HG02588 (cell line): Measurements from ENCODE around the gene AMFR.

ENCODE experiments used
- ATAC-seq: cut with Tn5 transposase; IDR thresholded peaks from one replicate; pipeline ENCODE4 v1.9.1; 2021; ENCODE audit warnings: mild to moderate bottlenecking, moderate library complexity; ENCODE audit not compliant: unreplicated experiment

Gene AMFR

DNA sequence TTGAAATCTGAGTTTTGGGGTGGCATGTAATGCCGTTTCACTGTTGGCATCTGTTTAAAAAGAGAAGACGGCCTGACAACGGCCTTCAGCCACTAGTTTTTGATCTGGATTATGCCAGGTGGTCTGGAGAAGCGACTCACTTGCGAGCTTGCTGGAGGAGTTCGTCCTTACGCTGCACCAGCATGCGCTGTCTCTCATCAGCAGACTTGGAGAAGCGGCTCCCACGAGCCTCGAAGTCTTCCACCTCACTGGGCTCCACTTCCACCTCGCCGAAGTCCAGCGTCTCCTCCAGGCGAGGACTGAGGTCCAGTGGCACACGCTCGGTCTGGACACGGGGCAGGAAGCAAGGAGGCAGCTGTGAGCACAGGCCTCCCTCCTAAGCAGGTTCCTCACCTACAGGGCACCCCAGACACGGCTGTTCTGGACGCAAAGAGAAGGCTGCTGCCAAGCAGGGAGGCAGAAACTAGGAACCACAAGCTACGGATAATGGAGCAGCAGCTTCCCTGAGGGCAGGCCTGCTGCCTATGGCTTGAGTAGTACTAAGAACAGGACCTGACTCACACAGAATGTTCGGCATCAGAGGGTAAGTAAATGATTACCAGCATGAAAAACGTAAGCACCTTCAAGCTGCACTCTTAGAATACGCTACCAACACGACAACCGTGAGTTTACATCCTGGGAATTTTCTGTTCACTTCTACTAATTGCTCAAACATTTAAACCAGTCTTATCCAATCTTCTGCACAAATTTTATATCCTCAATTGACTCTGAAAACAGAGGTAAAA lies 61.4 kb downstream of the AMFR start:
- no peak for ATAC-seq

- no peak for ATAC-seq
Measured at GRCh38 chr16:56363181-56363716, 62.1 kb downstream of the AMFR start.

GRCh38 chr16:56362706-56363105 lies 62.6 kb downstream of the AMFR start:
- ATAC-seq: no peak

DNA sequence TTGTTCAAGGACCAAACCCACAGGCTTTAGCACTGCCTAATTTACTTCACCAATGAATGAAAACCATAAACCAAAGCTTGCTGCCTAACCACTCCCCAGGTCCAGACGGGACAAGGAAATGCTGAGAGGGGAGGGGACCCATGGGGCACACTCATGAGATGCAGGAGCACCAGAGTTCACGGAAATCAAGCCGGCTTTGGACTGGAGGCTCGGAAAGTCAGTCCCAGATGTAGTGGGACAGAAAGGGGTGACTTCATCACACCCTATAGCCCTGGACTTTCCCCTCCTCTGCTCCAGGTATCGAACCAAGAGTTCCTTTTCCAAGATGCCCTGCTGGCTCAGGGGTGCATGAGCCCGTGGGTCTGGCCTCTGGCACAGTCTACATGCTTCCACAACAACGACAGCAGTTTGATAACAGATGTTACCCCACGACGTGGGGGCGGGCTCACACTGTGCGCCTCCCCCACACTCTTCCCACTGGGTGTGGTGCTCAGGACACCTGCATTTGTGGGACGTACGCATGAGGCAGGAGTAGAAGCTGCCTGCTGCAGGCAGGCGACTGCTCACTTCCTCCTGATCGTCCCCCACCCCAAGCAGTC lies 63.2 kb downstream of the AMFR start:
- ATAC-seq: no peak

DNA sequence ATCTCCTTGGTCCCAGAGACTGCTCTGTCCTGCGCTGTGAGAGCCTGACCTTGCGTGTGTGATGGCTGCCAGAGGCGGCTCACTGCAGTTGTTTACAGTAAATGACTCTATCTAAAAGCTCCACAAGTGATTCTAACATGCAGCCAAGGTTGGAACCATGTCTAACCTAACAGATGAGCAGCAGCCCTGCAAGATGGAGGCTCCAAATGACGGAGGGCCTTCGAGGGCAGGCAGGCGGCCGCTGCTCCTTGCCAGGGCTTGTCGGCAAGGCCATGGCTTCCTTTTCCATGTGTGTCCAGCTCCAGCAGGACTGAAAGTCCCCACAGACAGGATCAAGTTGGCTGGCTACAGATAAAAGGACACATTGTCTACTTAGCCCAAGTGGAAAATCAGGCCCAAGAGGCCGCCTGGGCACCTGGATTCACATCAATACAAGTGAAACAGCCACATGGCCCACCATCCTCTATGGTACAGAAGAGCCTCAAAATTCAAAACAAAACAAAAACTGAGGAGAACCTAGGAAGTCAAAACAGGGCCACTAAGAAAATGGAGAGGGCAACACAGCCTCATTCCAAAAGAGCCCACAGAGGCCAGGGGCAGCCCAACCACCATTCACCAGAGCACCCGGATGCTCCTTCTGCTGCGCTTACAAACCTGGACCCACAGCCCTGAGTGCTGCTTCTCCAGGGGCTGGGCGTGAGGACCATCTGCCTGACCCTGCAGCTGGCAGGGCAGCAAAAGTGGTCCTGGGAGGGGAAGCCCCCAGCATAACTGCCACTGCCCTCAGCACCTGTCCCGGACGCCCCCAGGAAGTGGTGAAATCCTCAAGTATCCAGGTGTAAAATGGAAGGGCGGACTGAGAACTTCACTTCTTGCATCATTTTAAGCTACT lies 65.0 kb downstream of the AMFR start:
- ATAC-seq: no peak

GRCh38 chr16:56357765-56358322 lies 67.5 kb downstream of the AMFR start:
- ATAC-seq: no peak

DNA sequence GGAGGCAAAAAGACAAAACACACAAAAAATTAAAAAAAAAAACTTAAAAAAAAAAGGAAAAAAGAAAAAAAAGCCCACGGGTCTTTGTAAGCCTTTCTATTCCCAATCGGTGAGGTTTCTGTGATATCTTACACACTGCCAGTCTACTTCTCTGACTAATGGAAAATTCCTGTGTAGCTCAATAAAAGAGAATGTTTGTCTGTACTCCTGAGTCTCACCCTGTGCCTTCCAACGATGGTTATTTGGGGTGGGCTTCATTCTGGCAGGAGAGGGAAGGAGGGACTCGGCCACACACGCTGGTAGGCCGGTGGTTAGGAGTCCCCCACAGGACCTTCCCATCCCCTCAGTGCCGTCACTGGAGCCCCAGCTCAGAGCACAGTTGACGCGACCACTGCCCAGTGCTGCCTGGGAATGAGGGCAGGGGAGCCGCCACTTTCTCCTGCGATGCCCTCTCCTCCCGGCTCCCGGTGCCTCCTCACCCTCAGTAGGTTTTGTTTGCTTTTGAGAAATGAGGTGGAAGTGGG lies 68.0 kb downstream of the AMFR start:
- peak; percentile 8 for ATAC-seq

- peak; percentile 90 for ATAC-seq
Measured at GRCh38 chr16:56356276-56357240, 68.8 kb downstream of the AMFR start.

- no peak for ATAC-seq
Measured at GRCh38 chr16:56355786-56356275, 69.5 kb downstream of the AMFR start.

GRCh38 chr16:56355221-56355620 lies 70.1 kb downstream of the AMFR start:
- no peak for ATAC-seq

DNA sequence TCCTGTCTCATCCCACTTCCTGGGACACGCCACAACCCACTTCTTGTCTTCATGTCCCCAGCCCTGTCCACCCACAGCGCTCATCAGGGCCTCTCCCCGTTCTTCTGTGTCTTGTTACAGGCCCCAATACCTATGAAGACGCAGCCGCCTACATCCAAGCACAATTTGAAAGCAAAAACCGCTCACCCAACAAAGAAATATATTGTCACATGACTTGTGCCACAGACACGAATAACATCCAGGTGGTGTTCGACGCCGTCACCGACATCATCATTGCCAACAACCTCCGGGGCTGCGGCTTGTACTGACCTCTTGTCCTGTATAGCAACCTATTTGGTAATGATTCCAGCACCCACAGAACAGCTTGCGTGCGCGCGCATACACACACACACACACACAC lies 70.6 kb downstream of the AMFR start:
- ATAC-seq: no peak

DNA sequence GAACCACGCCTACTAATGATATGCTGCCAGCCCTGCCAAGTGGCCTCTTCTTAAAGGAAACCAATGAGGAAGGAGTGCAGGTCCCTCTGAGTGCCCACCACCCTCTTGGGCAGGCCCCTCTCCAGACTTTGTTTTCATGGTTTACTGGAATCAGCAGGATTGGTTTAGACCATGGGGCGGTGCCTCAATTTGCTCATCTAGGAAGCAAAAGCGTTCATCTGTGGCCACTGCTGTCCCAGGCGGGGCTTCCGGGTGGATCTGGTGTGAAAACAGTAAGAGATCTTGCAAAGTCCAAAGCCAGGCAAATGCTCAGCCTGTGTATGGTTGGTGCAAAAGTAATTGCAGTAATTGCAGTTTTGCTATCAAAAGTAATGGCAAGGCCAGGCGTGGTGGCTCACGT lies 71.3 kb downstream of the AMFR start:
- no peak for ATAC-seq

DNA sequence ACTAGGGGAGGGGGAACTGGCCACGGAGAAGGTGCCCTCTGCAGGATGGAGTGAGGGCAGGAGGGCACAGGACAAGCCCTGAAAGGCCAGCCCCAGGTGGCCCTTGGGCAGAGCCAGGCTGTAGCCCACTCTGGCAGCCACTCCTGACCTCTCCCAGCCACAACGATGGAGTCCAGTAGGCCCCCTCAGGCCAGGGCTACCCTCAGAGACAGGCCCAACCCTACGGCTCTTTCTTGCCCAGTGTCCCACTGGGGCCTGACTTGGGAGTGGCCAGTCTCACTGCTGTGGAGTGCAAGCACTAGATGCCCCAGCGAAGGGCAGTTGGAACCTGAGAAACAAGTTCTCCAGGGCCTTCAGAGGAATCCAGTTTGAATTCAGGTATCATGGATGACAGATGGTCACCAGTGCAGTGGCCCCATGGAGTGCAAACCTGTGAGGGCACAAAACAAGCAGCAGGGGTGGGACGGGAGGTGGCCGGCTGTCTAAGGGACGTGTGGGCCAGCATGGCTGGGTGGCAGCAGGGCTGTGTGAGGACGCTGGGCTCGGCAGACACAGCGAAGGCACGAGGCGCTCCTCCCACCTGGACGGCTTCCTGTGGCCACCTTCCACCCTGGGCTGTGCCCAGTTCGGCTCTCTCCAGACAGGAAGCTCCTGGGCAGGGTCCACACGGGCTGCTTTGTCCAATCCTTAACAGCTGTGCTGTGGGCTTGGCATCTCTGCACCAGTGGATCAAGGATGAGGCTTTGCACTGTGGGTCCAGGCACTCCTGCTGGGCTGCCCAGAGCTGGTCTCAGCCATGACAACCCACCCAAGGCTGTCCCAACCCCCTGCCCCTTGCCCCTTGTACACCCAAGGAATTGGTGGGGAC lies 72.1 kb downstream of the AMFR start:
- no peak for ATAC-seq

DNA sequence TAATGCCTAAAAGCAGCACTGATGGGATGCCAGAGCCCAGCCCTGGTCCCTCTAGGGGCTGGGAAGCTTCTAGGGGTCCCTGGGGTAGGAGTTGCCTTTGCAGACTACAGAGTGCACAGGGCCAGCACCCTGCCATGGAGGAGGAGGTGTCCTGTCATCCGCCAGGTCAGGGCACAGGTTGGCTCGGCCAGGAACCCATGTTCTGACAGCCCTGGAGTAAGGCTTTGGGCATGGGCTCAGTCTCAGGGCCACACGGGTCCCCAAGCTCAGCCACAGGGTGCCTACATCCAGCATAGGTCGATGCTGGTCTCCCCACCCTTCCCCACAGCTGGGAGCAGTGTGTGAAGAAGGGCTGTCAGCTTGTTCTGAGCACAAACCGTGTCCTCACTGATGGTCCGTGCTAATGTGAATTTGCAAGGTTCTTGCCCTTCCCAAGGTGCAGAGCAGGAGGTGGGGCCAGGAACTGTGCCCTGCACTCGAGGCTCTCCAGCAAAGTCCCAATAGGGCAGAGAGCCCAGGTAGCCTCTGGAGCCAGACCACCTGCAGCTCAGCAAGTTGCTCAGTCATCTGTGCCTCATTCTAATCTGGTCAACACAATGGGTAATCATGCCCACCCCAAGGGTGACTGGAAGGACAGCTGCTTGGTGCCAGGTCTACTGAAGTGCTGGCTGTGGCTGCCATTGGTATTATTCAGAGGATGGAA lies 72.8 kb downstream of the AMFR start:
- ATAC-seq: no peak

GRCh38 chr16:56351481-56351880 lies 73.9 kb downstream of the AMFR start:
- ATAC-seq: no peak

- no peak for ATAC-seq
Measured at GRCh38 chr16:56350491-56351405, 74.6 kb downstream of the AMFR start.

DNA sequence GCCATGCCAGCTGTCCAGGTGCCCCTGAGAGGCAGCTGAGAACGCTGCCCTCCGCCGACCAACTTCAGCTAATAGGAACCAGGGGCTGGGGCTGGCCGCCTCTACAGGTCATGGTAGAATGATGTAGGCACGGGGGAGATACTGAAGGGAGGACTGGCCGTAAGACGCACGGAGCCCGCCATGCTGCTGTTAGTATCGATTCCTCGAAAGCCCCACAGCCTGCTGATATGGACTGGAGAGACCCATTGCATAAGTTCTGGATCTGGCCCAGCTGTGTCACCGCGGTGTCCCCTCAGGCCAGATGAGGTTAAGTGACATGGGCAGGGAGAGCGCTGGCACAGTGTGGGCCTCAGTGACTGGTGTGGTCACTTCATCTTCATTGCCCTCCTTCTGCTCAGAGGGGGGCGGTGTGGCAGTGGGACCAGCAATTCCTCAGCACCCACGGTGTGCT lies 75.6 kb downstream of the AMFR start:
- ATAC-seq: no peak
